Activated naive CD8-positive, alpha-beta T cell treated with anti-CD3 and anti-CD28 coated beads, Interleukin-2, amount 50 U/mL, for 24 hours (primary cell): ENCODE measurements around the gene XKRX.

Experiments used
- ATAC-seq: fragments of 150-1000 bp; cut with Tn5 transposase; one replicate; pipeline ENCODE4 v1.10.0; 2021
- DNase-seq: peaks from one replicate; pipeline ENCODE4 v3.0.0; 2021
- H3K27ac Mint-ChIP-seq: one replicate; pipeline ENCODE4 v1.8.0; 2021; ENCODE audit warnings: mild to moderate bottlenecking, mixed read lengths
- H3K27me3 Mint-ChIP-seq: one replicate; pipeline ENCODE4 v1.8.0; 2021; ENCODE audit warnings: mixed read lengths
- H3K36me3 Mint-ChIP-seq: one replicate; pipeline ENCODE4 v1.8.0; 2021; ENCODE audit warnings: low read depth, mixed read lengths
- H3K4me1 Mint-ChIP-seq: one replicate; pipeline ENCODE4 v1.8.0; 2021; ENCODE audit warnings: mixed read lengths
- H3K4me3 Mint-ChIP-seq: one replicate; pipeline ENCODE4 v1.8.0; 2021; ENCODE audit warnings: mild to moderate bottlenecking, moderate library complexity, mixed read lengths
- H3K9me3 Mint-ChIP-seq: one replicate; pipeline ENCODE4 v1.8.0; 2021; ENCODE audit warnings: mixed read lengths

Gene XKRX

DNA sequence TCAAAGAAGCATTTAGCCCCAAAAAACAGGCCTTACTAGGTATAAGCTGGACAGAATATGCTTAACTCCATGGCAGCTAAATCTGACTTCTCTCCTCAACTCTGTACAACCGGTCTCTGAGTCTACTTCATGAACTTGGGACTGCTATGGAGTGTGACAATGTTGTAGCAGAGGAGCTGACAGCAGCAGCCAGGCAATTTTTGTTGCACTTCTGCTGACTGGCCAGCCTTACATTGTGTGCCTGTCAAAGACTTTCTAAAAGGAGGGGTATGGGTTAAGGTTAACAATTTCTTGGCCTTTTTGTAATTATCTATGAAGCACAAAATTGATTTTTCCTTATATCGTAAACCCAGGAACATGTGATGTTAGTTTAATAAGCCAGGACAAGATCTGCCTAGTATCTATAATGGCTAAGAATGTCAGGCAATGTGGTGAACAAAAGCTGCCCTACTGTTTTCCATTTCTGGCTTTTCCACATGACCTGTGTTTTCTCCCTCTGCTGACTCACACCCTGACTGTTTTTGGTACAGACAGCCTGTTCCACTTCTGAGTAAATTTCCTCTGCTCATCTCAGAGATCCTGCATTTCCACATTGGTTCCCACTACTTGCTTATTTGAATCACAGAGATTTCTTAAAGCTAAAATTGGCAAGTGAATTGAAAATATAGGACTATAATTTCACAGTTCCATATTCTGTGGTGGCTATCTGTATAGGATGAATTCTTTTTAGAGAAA is 63.9 kb downstream of the XKRX start:
- Mint-ChIP-seq H3K36me3 (no peaks in the 10 kb centered on the region), H3K4me3 (no peak overlapping the region), H3K4me1 (no peaks in the 10 kb centered on the region), H3K9me3 (no peaks in the 10 kb centered on the region), H3K27me3 (no peaks in the 10 kb centered on the region), H3K27ac (no peak overlapping the region)
- ATAC-seq (no peak), DNase-seq (no peak)
